GM12892 (cell line): Measurements from ENCODE around the gene DRD3.

Source experiments
- POLR2A ChIP-seq: IDR thresholded peaks from 2 replicates; pipeline ENCODE4 v1.6.1; 2011; ENCODE audit warnings: low read depth, low read length, control low read depth
- POLR2AphosphoS5 ChIP-seq: IDR thresholded peaks from 2 replicates; pipeline ENCODE4 v1.6.1; 2011; ENCODE audit warnings: low read depth, low read length, control low read depth
- TAF1 ChIP-seq: IDR thresholded peaks from 2 replicates; pipeline ENCODE4 v1.6.1; 2011; ENCODE audit warnings: low read depth, mild to moderate bottlenecking, control low read depth, low read length, borderline replicate concordance

- TF ChIP-seq POLR2A (no peak), TAF1 (no peak), POLR2AphosphoS5 (no peak)
These were observed 85.3 kb downstream of the DRD3 start for GRCh38 chr3:114093596-114093995.
